ENCODE data around the gene TMPRSS13. TPM values are rescaled to one million over a fixed set of nuclear protein-coding genes. Genes with fewer than 3 reads are reported as not detected.

Gene TMPRSS13
- total and polyA plus RNA-seq, 10 donors = 0.95 to 2.2 (median 1.6) TPM

DNA sequence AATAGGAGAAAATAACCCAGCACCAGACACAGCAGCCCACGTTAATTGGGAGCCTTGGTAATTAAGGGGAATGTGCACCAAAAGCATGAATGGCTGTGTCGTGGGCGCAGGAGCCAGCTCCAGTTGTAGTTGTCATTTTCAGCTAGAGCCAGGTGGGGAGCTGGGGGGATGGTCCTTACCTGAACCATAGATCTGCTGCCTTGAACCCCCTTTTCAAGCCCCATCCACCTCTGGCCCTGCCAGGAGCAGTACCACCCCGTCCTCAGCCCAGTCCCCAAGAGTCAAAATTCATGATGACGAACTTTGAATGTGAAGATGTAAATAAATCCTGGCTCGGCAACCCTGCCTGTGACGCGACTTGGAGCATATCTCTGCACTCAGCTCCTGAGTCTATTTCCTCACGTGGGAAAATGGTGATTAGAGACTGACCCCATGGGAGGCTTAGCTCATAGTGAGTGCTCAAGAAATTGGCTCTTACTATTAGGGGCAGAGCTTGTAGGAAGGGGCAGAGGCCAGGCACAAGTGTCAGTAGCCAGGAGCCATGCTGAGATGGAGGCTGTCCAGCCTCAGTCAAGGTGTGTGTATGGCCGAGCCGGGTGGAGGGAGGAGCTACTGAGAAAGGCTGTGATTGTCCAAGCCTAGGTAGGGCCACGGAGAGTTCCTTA is 52.0 kb downstream of the TMPRSS13 start:
- Histone ChIP-seq H3K4me1 (peaks cover 4 to 57% (median 49%) of the 10 kb centered on the region in 6 donors), H3K9me3 (no peaks in the 10 kb centered on the region), H3K4me3 (peak overlapping the region; percentile 47 to 75 (median 60)), H3K27ac (peak overlapping the region; percentile 48 to 91 (median 82)), H3K27me3 (replicated peaks in 1 of 7) (peaks cover 0 to 86% (median 16%) of the 10 kb centered on the region in 7 donors), H3K36me3 (no peaks in the 10 kb centered on the region)
- DNase-seq = no peak
- intact Hi-C loops (cut with DNase I; ENCODE audit: low total_unique reads) = no loop called here
- TF ChIP-seq POLR2AphosphoS5 (IDR thresholded peaks at IDR 0.05) = no peak
- TF ChIP-seq POLR2A (IDR thresholded peaks at IDR 0.05) = no peak
- TF ChIP-seq CTCF (IDR thresholded peaks at IDR 0.05 in 8 of 11, conservative IDR thresholded peaks at IDR 0.05 in 3 of 11) = no peak
- 44 to 56% (median 54%) methylated on average over 12 of the region's 12 CpGs for WGBS, 5 donors

DNA sequence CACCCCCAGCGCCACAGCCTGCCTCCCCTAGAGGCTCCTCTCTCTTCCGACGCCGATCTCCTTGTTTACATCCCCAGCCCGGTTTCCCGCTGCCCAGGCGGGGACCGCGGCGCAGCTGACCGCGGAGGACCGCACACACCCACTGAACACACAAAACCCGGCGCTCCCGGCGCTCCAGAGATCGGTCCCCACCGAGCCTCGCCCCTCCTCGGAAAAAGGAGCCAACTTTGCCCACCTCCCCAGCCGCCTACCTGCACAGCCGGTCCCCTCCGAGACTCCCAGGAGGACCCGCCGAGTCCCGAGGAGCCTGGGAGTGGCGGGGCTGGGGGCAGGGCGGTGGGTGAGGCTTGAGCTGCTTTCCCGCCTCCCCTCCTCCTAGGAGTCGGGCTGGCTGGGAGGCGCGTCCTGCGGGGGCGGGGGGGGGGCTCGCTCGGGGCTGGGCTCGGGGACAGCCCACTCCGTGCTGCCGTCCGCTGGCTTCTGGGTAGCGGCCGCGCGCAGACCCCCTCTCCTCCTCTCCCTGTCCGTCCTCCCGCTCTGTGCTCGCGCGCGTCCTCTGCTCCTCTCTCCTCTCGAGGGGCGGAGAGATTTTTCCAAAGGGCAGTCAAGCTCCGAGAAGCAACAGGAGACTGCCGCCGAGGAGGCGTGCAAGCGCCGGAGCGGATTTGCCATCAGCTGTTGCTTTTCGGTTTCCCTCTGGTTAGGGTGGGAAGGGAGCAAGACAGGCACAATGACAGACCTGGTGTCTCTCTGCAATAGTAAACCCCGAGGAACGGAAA is 52.7 kb downstream of the TMPRSS13 start, which contains the start of gene FXYD6:
Gene FXYD6 (minus strand): TSS at position 318 of the 779 bp plus-strand sequence. CDS start 33,882 bp downstream, outside the sequence.
- Histone ChIP-seq H3K4me1 (peaks cover 7 to 64% (median 53%) of the 10 kb centered on the region in 6 donors), H3K27me3 (replicated peaks in 1 of 7) (peaks cover 0 to 93% (median 16%) of the 10 kb centered on the region in 7 donors), H3K27ac (peak within 1 kb of the TSS; percentile 48 to 91 (median 82)), H3K9me3 (no peaks in the 10 kb centered on the region), H3K36me3 (no peaks in the 10 kb centered on the region), H3K4me3 (peak within 1 kb of the TSS; percentile 47 to 75 (median 60))
- no peak for TF ChIP-seq CTCF (IDR thresholded peaks at IDR 0.05 in 8 of 11, conservative IDR thresholded peaks at IDR 0.05 in 3 of 11)
- peak in 1 of 3 donors; percentile 49 for TF ChIP-seq POLR2A (IDR thresholded peaks at IDR 0.05)
- TF ChIP-seq POLR2AphosphoS5 (IDR thresholded peaks at IDR 0.05) = peak in 2 of 3 donors; percentile 81 to 84
- intact Hi-C loops (cut with DNase I; ENCODE audit: low total_unique reads) = no loop called here
- 1 to 6% (median 1%) methylated on average over 39 to 63 of the region's 63 CpGs for WGBS, 5 donors
- DNase-seq = peak; percentile 81

DNA sequence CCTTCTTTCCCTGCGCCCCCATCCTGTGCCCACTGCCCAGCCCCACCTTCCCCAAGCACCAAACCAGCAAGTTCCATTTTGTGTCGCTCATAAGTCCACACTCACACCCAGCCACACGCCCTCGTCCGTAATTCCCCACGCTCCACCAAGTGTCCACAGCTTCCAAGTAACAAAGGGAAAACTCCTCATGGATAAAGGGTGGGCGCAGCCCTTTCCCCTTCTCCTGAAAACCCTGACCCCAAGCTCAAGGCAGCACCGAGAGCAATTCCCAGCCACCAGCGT is 53.2 kb downstream of the TMPRSS13 start:
- Histone ChIP-seq H3K4me3 (peak overlapping the region; percentile 47 to 75 (median 60)), H3K36me3 (no peaks in the 10 kb centered on the region), H3K27me3 (replicated peaks in 1 of 7) (peaks cover 0 to 88% (median 16%) of the 10 kb centered on the region in 7 donors), H3K4me1 (peaks cover 7 to 66% (median 54%) of the 10 kb centered on the region in 6 donors), H3K27ac (peak overlapping the region; percentile 48 to 91 (median 82)), H3K9me3 (no peaks in the 10 kb centered on the region)
- WGBS, 5 donors = 1 to 3% (median 1%) methylated on average over 9 of the region's 9 CpGs
- intact Hi-C loops (cut with DNase I; ENCODE audit: low total_unique reads) = no loop called here
- TF ChIP-seq POLR2AphosphoS5 (IDR thresholded peaks at IDR 0.05) (no peak), POLR2A (IDR thresholded peaks at IDR 0.05) (no peak)
- no peak for DNase-seq

DNA sequence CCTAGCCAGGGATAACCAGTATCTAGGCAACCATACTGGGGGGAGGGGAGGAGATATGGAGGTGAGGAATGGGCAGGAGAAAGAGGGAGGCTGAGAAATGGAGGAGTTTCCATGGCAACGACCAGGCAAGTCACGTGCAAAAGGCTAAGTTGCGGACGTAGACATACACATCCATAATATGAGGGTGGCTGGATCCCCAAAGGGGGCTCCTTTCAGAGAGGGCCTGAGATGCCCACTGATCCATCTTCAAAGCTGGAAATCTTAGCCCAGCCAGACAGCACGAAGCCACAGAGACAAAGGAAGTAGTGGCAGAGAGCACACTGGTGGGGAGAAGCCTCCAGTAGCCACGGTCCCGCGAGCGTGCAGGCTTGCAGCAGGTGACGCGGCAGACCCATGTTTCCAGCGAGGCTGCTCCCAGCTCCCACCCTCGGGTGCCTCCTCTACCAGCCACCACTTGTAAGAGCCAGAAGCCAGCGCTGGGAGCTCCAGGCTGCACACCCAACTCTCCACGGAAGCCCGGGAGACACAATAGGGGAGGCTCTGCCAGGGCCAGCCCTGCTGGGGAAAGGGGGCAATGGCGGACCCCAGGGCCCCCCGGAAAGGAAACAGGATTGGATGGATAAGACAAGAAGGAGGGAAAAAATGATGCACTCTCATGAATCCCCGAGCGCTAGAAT is 53.7 kb downstream of the TMPRSS13 start:
- Histone ChIP-seq H3K36me3 (no peaks in the 10 kb centered on the region), H3K4me3 (peak overlapping the region; percentile 47 to 75 (median 60)), H3K27ac (peak overlapping the region; percentile 13 to 91 (median 82)), H3K4me1 (peaks cover 7 to 70% (median 55%) of the 10 kb centered on the region in 6 donors), H3K9me3 (no peaks in the 10 kb centered on the region), H3K27me3 (replicated peaks in 1 of 7) (peaks cover 0 to 85% (median 16%) of the 10 kb centered on the region in 7 donors)
- WGBS, 5 donors = 4 to 7% (median 4%) methylated on average over 14 to 20 of the region's 20 CpGs
- TF ChIP-seq CTCF (IDR thresholded peaks at IDR 0.05 in 8 of 11, conservative IDR thresholded peaks at IDR 0.05 in 3 of 11) (no peak), POLR2AphosphoS5 (IDR thresholded peaks at IDR 0.05) (peak in 1 of 3 donors; percentile 48), POLR2A (IDR thresholded peaks at IDR 0.05) (no peak)
- DNase-seq = no peak
- intact Hi-C loops (cut with DNase I; ENCODE audit: low total_unique reads) = no loop called here

All from spleen (tissue), 11 donors.